ENCODE results near the gene FOXG1.

Gene FOXG1

DNA sequence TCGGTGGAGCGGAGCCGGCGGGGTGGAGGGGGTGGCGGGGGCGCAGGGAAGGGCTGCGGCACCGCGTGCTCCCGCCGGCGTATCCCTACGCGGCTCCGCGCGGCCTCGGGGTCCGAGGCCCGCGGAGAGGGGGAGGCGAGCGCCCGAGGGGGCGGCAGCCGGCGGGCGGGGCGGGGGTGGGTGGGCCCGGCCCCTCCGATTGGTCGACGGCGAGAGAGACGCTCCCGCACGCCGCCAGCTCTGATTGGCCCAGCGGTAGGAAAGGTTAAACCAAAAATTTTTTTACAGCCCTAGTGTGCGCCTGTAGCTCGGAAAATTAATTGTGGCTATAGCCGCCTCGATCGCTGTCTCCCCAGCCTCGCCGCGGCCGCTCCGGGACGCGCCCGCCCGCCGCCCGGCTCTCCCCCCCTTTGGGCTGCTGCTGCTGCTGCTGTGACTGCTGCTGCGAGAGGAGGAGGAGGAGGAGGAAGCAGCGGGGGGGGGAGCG, at the start of gene FOXG1:
TSS of gene FOXG1 (plus strand) at position 319 of the 487 bp plus-strand sequence. CDS start 493 bp downstream, outside the sequence.
- DNase-seq: peak; percentile 46

DNA sequence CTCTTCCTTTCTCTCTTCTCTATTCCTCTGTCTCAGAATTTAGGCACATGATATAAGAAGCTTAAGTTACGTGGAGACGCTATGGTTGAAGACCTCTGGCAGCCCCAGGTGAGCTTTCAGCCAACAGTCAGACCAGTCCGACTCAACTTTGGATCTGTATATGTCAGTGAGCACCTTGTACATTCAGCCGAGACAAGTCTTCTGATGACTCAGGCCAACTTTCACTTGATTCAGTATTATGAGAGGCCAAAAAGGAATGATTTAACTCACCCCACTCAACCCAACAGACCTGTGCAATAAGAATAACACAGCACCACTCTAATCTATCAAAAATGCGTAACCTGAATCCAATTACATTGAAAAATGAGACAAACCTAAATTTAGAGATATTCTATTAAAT, 47.5 kb upstream of the FOXG1 start:
- no peak for DNase-seq

DNA sequence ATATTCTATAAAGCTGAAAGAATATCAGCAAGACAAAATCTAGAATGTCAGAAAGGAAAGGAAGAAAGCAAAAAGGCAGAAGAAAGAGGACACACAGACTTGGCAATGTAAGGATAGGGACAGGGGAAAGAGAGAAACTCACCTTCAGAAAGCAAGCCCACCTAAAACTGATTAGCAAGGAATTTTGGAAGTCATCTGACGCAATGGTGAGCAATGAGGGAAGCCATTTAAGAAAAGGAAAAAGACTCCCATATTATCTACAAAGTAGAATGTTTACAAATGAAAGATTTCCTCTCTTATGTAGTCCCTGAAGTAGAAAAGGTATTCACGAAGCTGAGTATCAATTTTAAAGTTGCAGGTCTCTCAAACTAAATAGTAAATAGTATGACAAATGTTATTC, 35.2 kb upstream of the FOXG1 start:
- DNase-seq: no peak

- DNase-seq: no peak
Measured at GRCh38 chr14:28742171-28742846, 24.3 kb upstream of the FOXG1 start.

- no peak for DNase-seq
Measured at GRCh38 chr14:28744126-28744525, 22.5 kb upstream of the FOXG1 start.

GRCh38 chr14:28745176-28745575, 21.4 kb upstream of the FOXG1 start:
- no peak for DNase-seq

GRCh38 chr14:28746247-28746646, 20.3 kb upstream of the FOXG1 start:
- no peak for DNase-seq

GRCh38 chr14:28751467-28752058, 15.0 kb upstream of the FOXG1 start:
- DNase-seq: peak; percentile 55

DNA sequence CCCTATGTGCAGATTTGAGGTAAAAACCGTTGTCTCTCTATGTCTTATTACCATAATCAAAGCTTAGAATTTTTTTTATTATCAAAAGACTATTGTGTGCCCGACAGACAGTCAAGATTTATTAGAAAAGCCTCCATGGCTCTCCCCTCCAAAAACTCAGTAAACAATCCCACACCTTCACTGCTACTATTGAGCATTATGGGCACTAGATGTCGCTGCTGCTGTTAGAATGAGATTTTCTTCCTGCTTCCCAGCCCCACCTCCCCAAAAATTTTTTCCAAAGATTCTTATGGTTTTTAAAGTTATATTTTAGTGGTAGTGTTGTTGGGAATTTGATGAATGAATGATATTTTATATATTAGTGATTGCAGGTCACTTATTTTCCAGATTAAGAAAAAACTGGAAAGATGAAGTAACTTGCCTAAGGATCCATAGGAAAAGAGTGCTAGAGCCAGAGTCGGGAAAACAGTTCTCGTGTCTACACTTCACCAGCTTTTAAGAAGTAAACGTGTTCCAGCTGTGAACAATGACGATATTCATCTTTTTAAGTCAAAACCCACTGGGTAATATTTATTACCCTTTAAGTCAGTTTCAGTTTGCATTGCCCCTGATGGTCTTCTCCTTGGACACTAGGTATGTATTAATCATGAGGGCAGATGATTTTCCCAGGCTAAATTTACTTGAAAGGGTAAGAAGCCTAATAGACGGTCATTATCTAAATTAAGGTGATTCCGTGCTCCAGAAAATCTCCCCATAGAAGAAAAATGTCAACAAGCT, 12.2 kb upstream of the FOXG1 start:
- DNase-seq: peak; percentile 51

DNA sequence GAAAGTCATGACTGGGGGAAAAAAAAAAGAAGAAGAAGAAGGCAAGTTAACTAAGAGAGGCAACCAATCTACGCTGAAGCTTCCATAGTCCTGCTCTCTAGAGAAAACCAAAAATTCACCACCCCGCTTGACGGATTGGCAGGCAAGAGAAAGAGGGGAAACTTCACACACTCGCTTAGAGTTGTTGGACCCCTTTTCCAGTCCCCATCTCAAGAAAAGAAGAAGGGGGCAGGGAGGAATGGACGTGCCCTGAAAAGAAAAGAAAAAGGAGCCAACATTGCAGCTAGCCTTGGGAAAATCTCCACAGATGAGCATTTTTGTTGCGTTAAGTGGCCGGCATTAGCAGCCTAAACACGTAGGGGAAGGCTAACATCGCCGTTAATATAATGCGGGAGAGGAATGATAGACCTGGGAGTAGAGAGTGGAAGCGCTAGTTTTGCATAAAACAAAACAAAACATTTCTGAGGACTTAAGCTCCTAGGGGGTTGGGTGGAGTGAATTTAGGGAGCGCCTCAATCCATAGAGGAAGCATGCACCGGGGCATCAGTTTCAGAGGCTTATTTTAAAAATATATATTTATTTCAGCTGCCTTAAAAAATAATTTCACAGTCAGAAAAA, 11.3 kb upstream of the FOXG1 start:
- DNase-seq: no peak

DNA sequence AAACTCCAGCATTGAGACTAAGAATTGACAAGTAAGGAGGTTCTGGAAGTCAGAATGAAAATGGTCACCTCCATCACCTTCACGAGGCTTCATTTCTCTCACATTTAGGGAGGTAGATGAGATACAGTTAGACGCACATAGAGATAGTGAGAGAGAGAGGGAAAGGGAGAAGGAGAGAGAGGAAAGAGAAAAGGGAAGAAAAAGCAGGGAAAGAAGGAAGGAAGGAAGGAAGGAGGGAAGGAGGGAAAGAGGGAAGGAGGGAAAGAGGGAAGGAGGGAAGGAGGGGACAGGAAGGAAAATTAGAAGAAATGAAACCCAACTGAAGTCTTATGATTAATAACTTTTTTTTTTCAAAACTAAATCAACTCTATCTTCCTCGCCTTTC, 10.7 kb upstream of the FOXG1 start:
- no peak for DNase-seq

GRCh38 chr14:28756269-28756883, 10.2 kb upstream of the FOXG1 start:
- no peak for DNase-seq

GRCh38 chr14:28756884-28757570, 9.6 kb upstream of the FOXG1 start:
- peak; percentile 47 for DNase-seq

GRCh38 chr14:28757786-28758185, 8.8 kb upstream of the FOXG1 start:
- no peak for DNase-seq

DNA sequence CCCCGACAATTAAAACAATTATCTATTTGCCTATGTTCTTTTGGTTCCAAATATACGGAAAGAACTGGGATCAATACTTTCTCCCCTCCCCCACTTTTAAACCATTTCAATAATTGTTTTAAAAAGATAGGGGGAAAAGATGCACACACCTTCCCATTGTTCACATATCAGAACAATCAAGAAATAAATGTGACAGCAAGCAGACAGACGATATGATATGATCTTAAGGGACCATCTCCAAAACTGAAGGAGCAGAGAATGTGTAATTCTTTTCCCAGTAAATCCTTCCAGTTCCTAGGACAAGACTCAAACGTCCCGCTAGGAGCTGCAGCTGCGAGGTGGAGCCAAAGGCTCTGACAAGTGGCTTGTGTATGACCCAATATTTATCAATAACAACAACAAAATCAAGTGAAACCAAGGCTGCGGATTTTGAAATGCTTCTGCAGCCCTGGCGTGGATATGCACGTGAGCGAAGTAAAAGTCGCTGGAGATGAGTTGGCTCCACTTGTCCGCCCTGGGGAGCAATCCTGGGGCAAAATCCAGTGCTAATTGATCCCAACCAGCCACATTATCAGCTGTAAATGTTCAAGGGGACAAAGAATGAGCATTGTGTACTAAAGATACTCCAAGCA, 8.2 kb upstream of the FOXG1 start:
- DNase-seq: no peak

GRCh38 chr14:28758885-28759652, 7.5 kb upstream of the FOXG1 start:
- no peak for DNase-seq

GRCh38 chr14:28759653-28760313, 6.8 kb upstream of the FOXG1 start:
- no peak for DNase-seq

DNA sequence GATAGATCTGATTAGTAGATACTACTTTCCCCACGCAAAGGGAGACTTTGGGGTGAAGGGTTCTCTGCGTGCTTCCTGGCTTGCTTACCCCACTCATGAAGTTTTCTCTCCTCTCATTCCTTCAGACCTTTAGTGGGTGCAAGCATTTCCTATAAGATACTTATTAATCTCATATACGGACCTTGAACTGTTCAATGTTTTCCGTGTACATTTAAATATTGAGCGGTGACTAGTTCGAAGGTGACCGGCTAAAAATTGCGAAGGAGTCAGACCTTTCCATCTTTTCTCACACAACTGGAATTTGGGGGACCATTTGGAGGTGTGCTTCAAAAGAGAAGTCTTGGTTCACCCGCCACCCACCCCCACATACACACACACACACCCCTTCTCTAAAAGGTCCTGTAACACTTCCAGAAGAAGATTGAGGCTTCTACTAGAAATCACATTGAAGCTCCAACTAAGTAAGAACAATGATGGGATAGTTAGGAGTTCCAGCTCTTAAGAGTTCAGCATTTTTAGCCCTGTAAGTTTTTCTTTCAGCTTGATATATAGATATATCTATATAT, 6.1 kb upstream of the FOXG1 start:
- no peak for DNase-seq

DNA sequence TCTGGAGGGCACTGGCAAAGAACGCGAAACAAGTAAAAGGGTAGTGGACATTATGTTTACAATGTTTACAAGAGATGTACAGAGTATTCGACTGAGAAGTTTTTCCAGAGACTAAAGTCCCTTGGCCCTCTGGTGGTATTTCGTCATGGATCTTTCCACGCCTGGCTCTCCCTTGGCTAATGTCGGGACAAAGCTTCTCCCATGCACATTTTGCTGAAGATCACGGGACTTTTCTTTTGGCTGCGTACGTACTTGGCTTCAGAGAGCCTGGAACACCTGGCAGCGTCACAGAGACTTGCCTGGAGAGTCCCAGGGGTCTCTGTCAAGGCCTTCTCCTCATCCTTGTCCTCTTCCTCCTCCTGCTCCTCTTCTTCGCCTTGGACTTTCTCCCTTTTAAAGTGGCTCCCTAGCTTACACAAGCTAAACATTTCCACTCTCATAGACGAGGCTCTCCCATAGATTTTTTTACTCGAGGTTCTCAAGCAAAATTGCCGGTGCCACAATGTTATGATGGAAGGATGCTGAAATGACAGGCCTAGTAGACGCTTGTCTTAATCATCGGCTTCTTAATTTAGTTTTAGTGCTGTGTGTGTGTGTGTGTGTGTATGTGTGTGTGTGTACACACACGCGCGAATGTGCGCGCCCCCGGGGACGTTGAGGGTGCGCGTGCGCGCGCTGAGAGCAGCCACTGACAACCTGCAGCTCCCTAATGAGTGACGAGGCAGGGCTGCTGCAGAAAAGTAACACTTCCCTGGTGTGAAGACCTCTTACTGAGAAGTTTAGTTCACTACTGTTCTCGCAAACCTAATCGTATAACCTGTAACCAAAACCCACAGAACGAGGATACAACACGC, 4.9 kb upstream of the FOXG1 start:
- no peak for DNase-seq
